WTC11 (cell line): Measurements from ENCODE around the gene ADGRB3.

ENCODE experiments used
- ATF2 ChIP-seq: sonication (generic); formaldehyde crosslinking; IDR thresholded peaks from 2 replicates; pipeline ENCODE4 v1.8.1; 2022; ENCODE audit warnings: low read depth, missing genetic modification reagents, borderline replicate concordance
- CREB1 ChIP-seq: sonication (generic); formaldehyde crosslinking; IDR thresholded peaks from 2 replicates; pipeline ENCODE4 v1.8.0; 2023; ENCODE audit warnings: mild to moderate bottlenecking, missing genetic modification reagents
- CTCF ChIP-seq: fragments of 200-600 bp; IDR thresholded peaks from 2 replicates; pipeline ENCODE4 v1.8.0; 2022; ENCODE audit warnings: antibody characterized with exemption
- FOXJ3 ChIP-seq: sonication (generic); formaldehyde crosslinking; IDR thresholded peaks from 2 replicates; pipeline ENCODE4 v1.9.0; 2021; ENCODE audit warnings: missing genetic modification reagents, mild to moderate bottlenecking, borderline replicate concordance
- NR3C1 ChIP-seq: sonication (generic); formaldehyde crosslinking; conservative IDR thresholded peaks from 2 replicates; pipeline ENCODE4 v1.8.1; 2023; ENCODE audit warnings: low read depth, mild to moderate bottlenecking, missing genetic modification reagents
- TP53 ChIP-seq: sonication (generic); formaldehyde crosslinking; IDR thresholded peaks from 2 replicates; pipeline ENCODE4 v1.8.1; 2023; ENCODE audit warnings: mild to moderate bottlenecking, missing genetic modification reagents
- ZNF121 ChIP-seq: sonication (generic); formaldehyde crosslinking; IDR thresholded peaks from 2 replicates; pipeline ENCODE4 v1.8.0; 2023; ENCODE audit warnings: missing genetic modification reagents
- TF ChIP-seq, protein P1 (sequence below): sonication (generic); formaldehyde crosslinking; IDR thresholded peaks from 2 replicates; pipeline ENCODE4 v1.8.0; 2022; ENCODE audit warnings: mild to moderate bottlenecking, missing genetic modification reagents
- TF ChIP-seq, protein P2 (sequence below): sonication (generic); formaldehyde crosslinking; IDR thresholded peaks from 2 replicates; pipeline ENCODE4 v1.8.0; 2022; ENCODE audit warnings: mild to moderate bottlenecking, missing genetic modification reagents
- TF ChIP-seq, protein P3 (sequence below): sonication (generic); formaldehyde crosslinking; IDR thresholded peaks from 2 replicates; pipeline ENCODE4 v1.8.0; 2022; ENCODE audit warnings: missing genetic modification reagents

- TF ChIP-seq CTCF (no peak), ATF2 (CRISPR knock-in tag) (no peak), CREB1 (no peak), ZNF121 (CRISPR knock-in tag) (no peak), NR3C1 (no peak), FOXJ3 (no peak), TP53 (CRISPR knock-in tag) (no peak)
- TF ChIP-seq, protein P1, sequence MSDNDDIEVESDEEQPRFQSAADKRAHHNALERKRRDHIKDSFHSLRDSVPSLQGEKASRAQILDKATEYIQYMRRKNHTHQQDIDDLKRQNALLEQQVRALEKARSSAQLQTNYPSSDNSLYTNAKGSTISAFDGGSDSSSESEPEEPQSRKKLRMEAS (CRISPR knock-in tag): no peak
- TF ChIP-seq, protein P2, sequence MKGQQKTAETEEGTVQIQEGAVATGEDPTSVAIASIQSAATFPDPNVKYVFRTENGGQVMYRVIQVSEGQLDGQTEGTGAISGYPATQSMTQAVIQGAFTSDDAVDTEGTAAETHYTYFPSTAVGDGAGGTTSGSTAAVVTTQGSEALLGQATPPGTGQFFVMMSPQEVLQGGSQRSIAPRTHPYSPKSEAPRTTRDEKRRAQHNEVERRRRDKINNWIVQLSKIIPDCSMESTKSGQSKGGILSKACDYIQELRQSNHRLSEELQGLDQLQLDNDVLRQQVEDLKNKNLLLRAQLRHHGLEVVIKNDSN: no peak
- TF ChIP-seq, protein P3, sequence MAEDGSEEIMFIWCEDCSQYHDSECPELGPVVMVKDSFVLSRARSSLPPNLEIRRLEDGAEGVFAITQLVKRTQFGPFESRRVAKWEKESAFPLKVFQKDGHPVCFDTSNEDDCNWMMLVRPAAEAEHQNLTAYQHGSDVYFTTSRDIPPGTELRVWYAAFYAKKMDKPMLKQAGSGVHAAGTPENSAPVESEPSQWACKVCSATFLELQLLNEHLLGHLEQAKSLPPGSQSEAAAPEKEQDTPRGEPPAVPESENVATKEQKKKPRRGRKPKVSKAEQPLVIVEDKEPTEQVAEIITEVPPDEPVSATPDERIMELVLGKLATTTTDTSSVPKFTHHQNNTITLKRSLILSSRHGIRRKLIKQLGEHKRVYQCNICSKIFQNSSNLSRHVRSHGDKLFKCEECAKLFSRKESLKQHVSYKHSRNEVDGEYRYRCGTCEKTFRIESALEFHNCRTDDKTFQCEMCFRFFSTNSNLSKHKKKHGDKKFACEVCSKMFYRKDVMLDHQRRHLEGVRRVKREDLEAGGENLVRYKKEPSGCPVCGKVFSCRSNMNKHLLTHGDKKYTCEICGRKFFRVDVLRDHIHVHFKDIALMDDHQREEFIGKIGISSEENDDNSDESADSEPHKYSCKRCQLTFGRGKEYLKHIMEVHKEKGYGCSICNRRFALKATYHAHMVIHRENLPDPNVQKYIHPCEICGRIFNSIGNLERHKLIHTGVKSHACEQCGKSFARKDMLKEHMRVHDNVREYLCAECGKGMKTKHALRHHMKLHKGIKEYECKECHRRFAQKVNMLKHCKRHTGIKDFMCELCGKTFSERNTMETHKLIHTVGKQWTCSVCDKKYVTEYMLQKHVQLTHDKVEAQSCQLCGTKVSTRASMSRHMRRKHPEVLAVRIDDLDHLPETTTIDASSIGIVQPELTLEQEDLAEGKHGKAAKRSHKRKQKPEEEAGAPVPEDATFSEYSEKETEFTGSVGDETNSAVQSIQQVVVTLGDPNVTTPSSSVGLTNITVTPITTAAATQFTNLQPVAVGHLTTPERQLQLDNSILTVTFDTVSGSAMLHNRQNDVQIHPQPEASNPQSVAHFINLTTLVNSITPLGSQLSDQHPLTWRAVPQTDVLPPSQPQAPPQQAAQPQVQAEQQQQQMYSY (CRISPR knock-in tag): no peak
Observed at GRCh38 chr6:69064226-69064625, 429.1 kb downstream of the ADGRB3 start.
